PC-3 (cell line): Measurements from ENCODE around the gene TMEM52.

Experiments used
- CTCF ChIP-seq: fragments of 300-600 bp; sonication (generic); conservative IDR thresholded peaks from 2 replicates; pipeline ENCODE4 v1.5.1; 2017; ENCODE audit warnings: antibody characterized with exemption, low read depth, mild to moderate bottlenecking, low read length
- EZH2 ChIP-seq: fragments of 300-600 bp; sonication (generic); IDR thresholded peaks from one replicate; pipeline ENCODE4 v1.6.1; 2017; ENCODE audit warnings: antibody characterized with exemption, mild to moderate bottlenecking, low read length; ENCODE audit not compliant: unreplicated experiment
- EZH2phosphoT487 ChIP-seq: fragments of 300-600 bp; sonication (generic); IDR thresholded peaks from 2 replicates; pipeline ENCODE4 v1.6.1; 2018; ENCODE audit warnings: mild to moderate bottlenecking, antibody characterized with exemption, low read length, borderline replicate concordance

GRCh38 chr1:1873186-1873585 is 45.9 kb downstream of the TMEM52 start:
- no peak for TF ChIP-seq CTCF
- no peak for TF ChIP-seq EZH2phosphoT487
- no peak for TF ChIP-seq EZH2
